IMR-90 (cell line): ENCODE results near the gene IFNA8. TPM values are rescaled to one million over a fixed set of nuclear protein-coding genes. Genes with fewer than 3 reads are reported as not detected.

Experiments used
- ATAC-seq: fragments of 200-7000 bp; cut with Tn5 transposase; 2 replicates; pipeline ENCODE4 v1.9.1; 2020; ENCODE audit warnings: low read depth, mild to moderate bottlenecking, moderate library complexity
- BruUV-seq: library from RNA; stranded (reverse); fragments of 400-500 nt; replicated peaks from 2 replicates; lab custom pipeline; 2021; lab: Mats Ljungman, UMichigan
- CTCF ChIA-PET: fragments of 300-600 bp; formaldehyde crosslinking; extraction: SDS; loops from one replicate; lab custom pipeline; 2021; ENCODE audit warnings: antibody characterized with exemption; lab: Yijun Ruan, JAX
- POLR2A ChIA-PET: fragments of 300-600 bp; sonication (Branson Sonifier 250); formaldehyde crosslinking; loops from one replicate; lab custom pipeline; 2022; ENCODE audit warnings: antibody characterized with exemption; ENCODE audit not compliant: unreplicated experiment; lab: Charles Lee
- DNase-seq: peaks from one replicate; pipeline ENCODE4 v3.0.0; 2013
- H2AFZ ChIP-seq: replicated peaks from 2 replicates; pipeline ENCODE3; 2013; ENCODE audit warnings: low read length, mild to moderate bottlenecking; ENCODE audit not compliant: poor library complexity
- H2AK5ac ChIP-seq: 2 replicates; pipeline ENCODE4 v1.6.1; 2013; ENCODE audit warnings: low read depth, low read length, inconsistent platforms
- H2AK9ac ChIP-seq: replicated peaks from 2 replicates; pipeline ENCODE3; 2013; ENCODE audit warnings: mild to moderate bottlenecking, low read depth, low read length, moderate library complexity; ENCODE audit not compliant: poor library complexity
- H2BK120ac ChIP-seq: 2 replicates; pipeline ENCODE4 v1.6.1; 2013; ENCODE audit warnings: low read depth, low read length, inconsistent platforms
- H2BK15ac ChIP-seq: 3 replicates; pipeline ENCODE4 v1.6.1; 2013; ENCODE audit warnings: low read depth, low read length, inconsistent platforms
- H2BK20ac ChIP-seq: 2 replicates; pipeline ENCODE4 v1.6.1; 2013; ENCODE audit warnings: low read depth, mild to moderate bottlenecking, inconsistent platforms, low read length, moderate library complexity
- H2BK5ac ChIP-seq: 2 replicates; pipeline ENCODE4 v1.6.1; 2013; ENCODE audit warnings: mild to moderate bottlenecking, low read depth, low read length, inconsistent platforms; ENCODE audit not compliant: poor library complexity, severe bottlenecking
- H3K14ac ChIP-seq: replicated peaks from 2 replicates; pipeline ENCODE4 v1.6.1; 2013; ENCODE audit warnings: low read depth, low read length, inconsistent platforms
- H3K18ac ChIP-seq: 2 replicates; pipeline ENCODE4 v1.6.1; 2013; ENCODE audit warnings: low read depth, low read length, control low read depth
- H3K23ac ChIP-seq: 2 replicates; pipeline ENCODE4 v1.6.1; 2013; ENCODE audit warnings: low read depth, low read length, inconsistent platforms
- H3K27ac ChIP-seq: 2 replicates; pipeline ENCODE4 v1.5.1; 2013; ENCODE audit warnings: mild to moderate bottlenecking, control low read depth, low read length; ENCODE audit not compliant: insufficient read depth
- H3K27me3 ChIP-seq: 2 replicates; pipeline ENCODE4 v1.6.1; 2013; ENCODE audit warnings: low read length; ENCODE audit not compliant: control insufficient read depth, insufficient read depth
- H3K36me3 ChIP-seq: 2 replicates; pipeline ENCODE4 v1.6.1; 2013; ENCODE audit warnings: low read length, mixed read lengths; ENCODE audit not compliant: control insufficient read depth, insufficient read depth
- H3K4ac ChIP-seq: 2 replicates; pipeline ENCODE4 v1.6.1; 2013; ENCODE audit warnings: low read depth, low read length, inconsistent platforms
- H3K4me1 ChIP-seq: 2 replicates; pipeline ENCODE4 v1.6.1; 2013; ENCODE audit warnings: low read length, mixed read lengths; ENCODE audit not compliant: control insufficient read depth, insufficient read depth
- H3K4me2 ChIP-seq: 2 replicates; pipeline ENCODE4 v1.6.1; 2013; ENCODE audit warnings: low read depth, mild to moderate bottlenecking, control low read depth, low read length, moderate library complexity
- H3K4me3 ChIP-seq: 2 replicates; pipeline ENCODE4 v1.5.1; 2013; ENCODE audit warnings: low read depth, mild to moderate bottlenecking, control low read depth, low read length, moderate library complexity; ENCODE audit not compliant: insufficient read depth
- H3K56ac ChIP-seq: 2 replicates; pipeline ENCODE4 v1.6.1; 2013; ENCODE audit warnings: low read length, inconsistent platforms; ENCODE audit not compliant: insufficient read depth; ENCODE audit errors: extremely low read depth
- H3K79me1 ChIP-seq, 2 experiments: 2 replicates each; pipeline ENCODE4 v1.6.1; 2013; ENCODE audit warnings: low read length in 2 of 2, inconsistent platforms in 1 of 2, low read depth in 1 of 2
- H3K9ac ChIP-seq: 2 replicates; pipeline ENCODE4 v1.6.1; 2013; ENCODE audit warnings: low read depth, low read length, control low read depth
- H3K9me1 ChIP-seq: 2 replicates; pipeline ENCODE4 v1.6.1; 2013; ENCODE audit warnings: low read length, inconsistent platforms; ENCODE audit not compliant: insufficient read depth
- H3K9me3 ChIP-seq: 2 replicates; pipeline ENCODE4 v1.6.1; 2013; ENCODE audit warnings: low read length; ENCODE audit not compliant: control insufficient read depth, insufficient read depth
- H4K20me1 ChIP-seq: 2 replicates; pipeline ENCODE4 v1.6.1; 2013; ENCODE audit warnings: low read length, inconsistent platforms; ENCODE audit not compliant: insufficient read depth
- H4K5ac ChIP-seq: 2 replicates; pipeline ENCODE4 v1.6.1; 2013; ENCODE audit warnings: mild to moderate bottlenecking, low read depth, low read length, control low read depth
- H4K8ac ChIP-seq, 2 experiments: 2 replicates each; pipeline ENCODE4 v1.6.1; 2013; ENCODE audit warnings: low read depth in 2 of 2, low read length in 2 of 2, control low read depth in 1 of 2, inconsistent platforms in 1 of 2
- H4K91ac ChIP-seq: 2 replicates; pipeline ENCODE4 v1.6.1; 2013; ENCODE audit warnings: low read depth, low read length, inconsistent platforms; ENCODE audit not compliant: insufficient read depth
- BHLHE40 ChIP-seq: fragments of 150-350 bp; IDR thresholded peaks from 2 replicates; pipeline ENCODE4 v1.6.1; 2016; ENCODE audit warnings: mild to moderate bottlenecking, low read depth, low read length
- CHD1 ChIP-seq: IDR thresholded peaks from 2 replicates; pipeline ENCODE4 v1.6.1; 2012; ENCODE audit warnings: low read depth, low read length, improper control_type of control experiment
- FOS ChIP-seq: fragments of 150-350 bp; IDR thresholded peaks from 2 replicates; pipeline ENCODE4 v1.6.1; 2016; ENCODE audit warnings: low read depth, low read length
- MAZ ChIP-seq: IDR thresholded peaks from 2 replicates; pipeline ENCODE4 v1.6.1; 2012; ENCODE audit warnings: low read depth, mild to moderate bottlenecking, low read length, improper control_type of control experiment, moderate library complexity, borderline replicate concordance
- MXI1 ChIP-seq: IDR thresholded peaks from 2 replicates; pipeline ENCODE4 v1.6.1; 2012; ENCODE audit warnings: low read depth, mild to moderate bottlenecking, low read length, moderate library complexity, borderline replicate concordance
- NFE2L2 ChIP-seq: fragments of 150-350 bp; IDR thresholded peaks from 2 replicates; pipeline ENCODE4 v1.6.1; 2016; ENCODE audit warnings: low read depth, mild to moderate bottlenecking, low read length
- POLR2A ChIP-seq: IDR thresholded peaks from 2 replicates; pipeline ENCODE4 v1.6.1; 2012; ENCODE audit warnings: mild to moderate bottlenecking, low read depth, low read length
- RCOR1 ChIP-seq: IDR thresholded peaks from 2 replicates; pipeline ENCODE4 v1.6.1; 2012; ENCODE audit warnings: mild to moderate bottlenecking, low read length, improper control_type of control experiment; ENCODE audit not compliant: insufficient replicate concordance
- RFX5 ChIP-seq: IDR thresholded peaks from 2 replicates; pipeline ENCODE4 v1.8.0; 2012; ENCODE audit warnings: low read depth, mild to moderate bottlenecking, low read length, moderate library complexity
- SMC3 ChIP-seq: fragments of 150-350 bp; IDR thresholded peaks from 2 replicates; pipeline ENCODE4 v1.6.1; 2016; ENCODE audit warnings: low read depth, mild to moderate bottlenecking, antibody characterized with exemption, low read length, moderate library complexity
- WGBS, 2 experiments: methylation state at CpG; one replicate each; pipeline versions ENCODE4 v1.1.5 to v1.1.7; 2013; ENCODE audit warnings: missing lambda C conversion rate in 2 of 2; ENCODE audit not compliant: insufficient read length in 1 of 2; ENCODE audit errors: extremely low coverage in 2 of 2; 5-methylcytosine and 5-hydroxymethylcytosine counted together
- dilution Hi-C: fragments of 300-500 bp; cut with HindIII; formaldehyde crosslinking; loops from one replicate; pipeline ENCODE4 v1.14.3; 2018; ENCODE audit warnings: low sequenced_read_pairs; ENCODE audit not compliant: unreplicated experiment
- in situ Hi-C: fragments of 300-500 bp; cut with MboI; formaldehyde crosslinking; loops from 3 replicates; pipeline ENCODE4 v1.14.3; 2019; ENCODE audit warnings: low sequenced_read_pairs, inconsistent platforms, mixed read lengths
- intact Hi-C: fragments of 100-400 bp; cut with micrococcal nuclease; formaldehyde crosslinking; loops from 2 replicates; pipeline ENCODE4 v1.10.0; 2022
- polyA plus RNA-seq, 3 experiments: library from polyadenylated mRNA; depleted of rRNA; stranded (reverse); fragments of >200 nt; gene quantifications; 2 replicates each; pipeline ENCODE4 v1.2.3, GENCODE V29; 2012; ENCODE audit warnings: low replicate concordance in 1 of 3
- total RNA-seq: library from RNA; depleted of rRNA; stranded (reverse); fragments of >200 nt; gene quantifications from 2 replicates; pipeline ENCODE4 v1.2.3, GENCODE V29; 2012
- TF ChIP-seq, protein P1 (sequence below): fragments of 150-350 bp; IDR thresholded peaks from 2 replicates; pipeline ENCODE4 v1.6.1; 2017; ENCODE audit warnings: mild to moderate bottlenecking, antibody characterized with exemption, low read length, low read depth
- TF ChIP-seq, protein P2 (sequence below): fragments of 150-350 bp; IDR thresholded peaks from 2 replicates; pipeline ENCODE4 v1.6.1; 2016; ENCODE audit warnings: low read depth, mild to moderate bottlenecking, low read length, moderate library complexity, borderline replicate concordance

IFNA8 gene
- total and polyA plus RNA-seq, 2 of the 4 experiments (the other 2 are of a cell fraction) = not detected

DNA sequence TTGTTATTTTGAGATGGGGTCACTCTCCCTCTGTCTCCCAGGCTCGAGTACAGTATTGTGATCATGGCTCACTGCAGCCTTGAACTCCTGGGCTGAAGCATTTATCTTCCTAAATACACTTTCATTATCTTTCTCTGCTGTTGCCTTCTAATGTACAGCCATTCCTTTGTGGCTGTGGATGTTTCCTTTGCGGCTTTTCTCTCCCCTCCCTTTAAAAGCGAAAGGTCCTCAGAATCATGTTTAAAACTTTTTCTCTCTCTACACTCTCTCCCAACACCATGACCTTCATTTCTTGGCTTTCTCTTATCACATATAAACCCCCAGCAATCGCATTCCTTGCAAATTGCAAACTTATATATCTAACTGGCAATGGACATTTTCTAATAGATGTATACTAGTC is 25.3 kb upstream of the IFNA8 start:
- in situ Hi-C loops = no loop called here

More for the DNA sequence above, 25.3 kb upstream of the IFNA8 start:
- no peak for ATAC-seq
- Histone ChIP-seq H2BK5ac (no peak overlapping the region), H3K56ac (no peak overlapping the region), H3K23ac (no peak overlapping the region), H2AFZ (no peak overlapping the region), H4K8ac (no peak overlapping the region), H3K18ac (no peak overlapping the region), H3K27me3 (peaks cover 28% of the 10 kb centered on the region), H4K91ac (no peak overlapping the region), H2BK15ac (no peak overlapping the region), H3K4ac (no peak overlapping the region), H4K20me1 (no peaks in the 10 kb centered on the region), H3K14ac (no peak overlapping the region), H3K9me1 (no peaks in the 10 kb centered on the region), H3K4me1 (no peaks in the 10 kb centered on the region), H3K36me3 (no peaks in the 10 kb centered on the region), H3K4me3 (no peak overlapping the region), H3K9ac (no peak overlapping the region), H3K27ac (no peak overlapping the region), H2BK20ac (no peak overlapping the region), H3K79me1 (no peaks in the 10 kb centered on the region), H4K5ac (no peak overlapping the region), H3K4me2 (no peak overlapping the region), H2BK120ac (no peak overlapping the region), H2AK5ac (no peak overlapping the region), H2AK9ac (no peak overlapping the region), H3K9me3 (no peaks in the 10 kb centered on the region)
- dilution Hi-C loops = no loop called here
- TF ChIP-seq CHD1 (no peak), MXI1 (no peak), SMC3 (no peak), BHLHE40 (no peak), POLR2A (no peak), MAZ (no peak), FOS (no peak), NFE2L2 (no peak), RFX5 (no peak), RCOR1 (no peak)
- TF ChIP-seq, protein P1, sequence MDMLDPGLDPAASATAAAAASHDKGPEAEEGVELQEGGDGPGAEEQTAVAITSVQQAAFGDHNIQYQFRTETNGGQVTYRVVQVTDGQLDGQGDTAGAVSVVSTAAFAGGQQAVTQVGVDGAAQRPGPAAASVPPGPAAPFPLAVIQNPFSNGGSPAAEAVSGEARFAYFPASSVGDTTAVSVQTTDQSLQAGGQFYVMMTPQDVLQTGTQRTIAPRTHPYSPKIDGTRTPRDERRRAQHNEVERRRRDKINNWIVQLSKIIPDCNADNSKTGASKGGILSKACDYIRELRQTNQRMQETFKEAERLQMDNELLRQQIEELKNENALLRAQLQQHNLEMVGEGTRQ = no peak
- TF ChIP-seq, protein P2, sequence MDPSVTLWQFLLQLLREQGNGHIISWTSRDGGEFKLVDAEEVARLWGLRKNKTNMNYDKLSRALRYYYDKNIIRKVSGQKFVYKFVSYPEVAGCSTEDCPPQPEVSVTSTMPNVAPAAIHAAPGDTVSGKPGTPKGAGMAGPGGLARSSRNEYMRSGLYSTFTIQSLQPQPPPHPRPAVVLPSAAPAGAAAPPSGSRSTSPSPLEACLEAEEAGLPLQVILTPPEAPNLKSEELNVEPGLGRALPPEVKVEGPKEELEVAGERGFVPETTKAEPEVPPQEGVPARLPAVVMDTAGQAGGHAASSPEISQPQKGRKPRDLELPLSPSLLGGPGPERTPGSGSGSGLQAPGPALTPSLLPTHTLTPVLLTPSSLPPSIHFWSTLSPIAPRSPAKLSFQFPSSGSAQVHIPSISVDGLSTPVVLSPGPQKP = no peak
- no peak for DNase-seq
- 43% methylated on average over 2 of the region's 4 CpGs; no CpG with 5 or more reads in 1 of the 2 experiments for WGBS, 2 experiments
- ChIA-PET CTCF (no interaction called here), POLR2A (no interaction called here)
- BruUV-seq = no TSS peak
- intact Hi-C loops = loop anchor here (5.0 kb wide), 1 partner anchor 36 kb away; no protein-coding TSS in a partner anchor
